Measurements from ENCODE around the gene ACTRT2.

DNA sequence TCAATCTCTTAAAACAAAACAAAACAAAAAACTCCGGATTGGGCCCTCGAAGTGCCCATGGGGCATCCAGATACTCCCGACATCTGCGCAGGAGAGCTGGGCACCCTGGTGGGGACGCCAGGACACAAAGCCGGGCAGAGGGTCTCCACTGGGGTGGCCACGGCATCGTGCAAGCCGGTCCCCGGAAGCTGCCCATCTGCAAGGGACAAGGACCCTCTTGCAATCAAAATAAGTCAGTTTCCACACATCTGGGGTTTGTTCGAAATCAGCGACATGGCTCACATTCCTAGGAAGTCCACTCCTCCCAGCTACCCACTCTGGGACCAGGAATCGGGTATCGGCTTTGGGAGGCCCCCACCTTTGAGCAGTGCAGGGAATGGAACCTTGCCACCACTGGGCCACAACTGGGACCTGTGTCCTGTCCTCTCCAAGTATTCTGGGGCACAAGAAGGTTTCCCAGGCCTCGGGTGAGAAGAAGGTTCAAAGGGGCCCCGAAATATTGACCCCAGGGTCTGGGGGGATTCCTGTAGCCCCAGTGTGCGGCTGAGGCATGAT is 43.1 kb downstream of the ACTRT2 start:
- TF ChIP-seq, protein P1, sequence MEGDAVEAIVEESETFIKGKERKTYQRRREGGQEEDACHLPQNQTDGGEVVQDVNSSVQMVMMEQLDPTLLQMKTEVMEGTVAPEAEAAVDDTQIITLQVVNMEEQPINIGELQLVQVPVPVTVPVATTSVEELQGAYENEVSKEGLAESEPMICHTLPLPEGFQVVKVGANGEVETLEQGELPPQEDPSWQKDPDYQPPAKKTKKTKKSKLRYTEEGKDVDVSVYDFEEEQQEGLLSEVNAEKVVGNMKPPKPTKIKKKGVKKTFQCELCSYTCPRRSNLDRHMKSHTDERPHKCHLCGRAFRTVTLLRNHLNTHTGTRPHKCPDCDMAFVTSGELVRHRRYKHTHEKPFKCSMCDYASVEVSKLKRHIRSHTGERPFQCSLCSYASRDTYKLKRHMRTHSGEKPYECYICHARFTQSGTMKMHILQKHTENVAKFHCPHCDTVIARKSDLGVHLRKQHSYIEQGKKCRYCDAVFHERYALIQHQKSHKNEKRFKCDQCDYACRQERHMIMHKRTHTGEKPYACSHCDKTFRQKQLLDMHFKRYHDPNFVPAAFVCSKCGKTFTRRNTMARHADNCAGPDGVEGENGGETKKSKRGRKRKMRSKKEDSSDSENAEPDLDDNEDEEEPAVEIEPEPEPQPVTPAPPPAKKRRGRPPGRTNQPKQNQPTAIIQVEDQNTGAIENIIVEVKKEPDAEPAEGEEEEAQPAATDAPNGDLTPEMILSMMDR (conservative IDR thresholded peaks at IDR 0.05; ENCODE audit: low read depth, low read length) = no peak
- TF ChIP-seq EZH2 (IDR thresholded peaks at IDR 0.05; ENCODE audit: low read length, unreplicated experiment) = no peak

All from PC-3 (cell line).